Measurements from ENCODE around the gene COL23A1.

DNA sequence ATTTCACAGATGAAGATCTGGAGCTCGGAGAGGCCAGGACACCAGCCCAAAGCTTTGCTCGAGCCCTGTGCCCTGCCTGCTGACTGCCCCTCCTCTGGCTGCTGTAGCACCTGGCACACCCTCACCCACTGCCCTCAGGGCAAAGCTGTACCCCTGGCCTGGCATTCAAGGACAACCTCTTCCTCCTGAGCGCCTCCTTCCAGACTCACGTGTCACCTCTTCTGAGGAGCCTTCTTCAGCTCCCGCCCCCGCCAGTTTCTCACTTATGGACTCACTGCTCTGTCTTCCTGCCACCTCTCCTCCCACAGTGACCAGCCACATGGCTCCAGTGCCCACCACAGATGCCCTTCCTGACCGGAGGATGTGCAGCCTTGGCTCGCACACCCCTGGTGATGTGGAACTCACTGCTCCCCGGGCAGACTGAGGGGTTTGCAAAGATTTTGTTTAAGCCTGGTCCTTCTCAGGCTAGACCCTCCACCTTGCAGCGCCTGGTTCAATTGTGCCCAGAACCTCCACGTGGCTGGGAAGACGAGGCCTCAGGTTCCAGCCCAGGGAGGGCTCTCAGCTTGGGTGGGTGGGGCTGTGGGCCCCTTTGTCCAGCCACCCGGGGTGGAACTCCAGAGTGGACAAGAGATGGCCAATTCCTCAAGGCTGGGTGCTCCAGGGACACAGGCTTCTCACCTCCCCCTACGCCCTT lies 311.0 kb downstream of the COL23A1 start:
- no peak for TF ChIP-seq CTCF (IDR thresholded peaks at IDR 0.05)
- no peak for TF ChIP-seq POLR2A (IDR thresholded peaks at IDR 0.05)
- TF ChIP-seq EP300 (IDR thresholded peaks at IDR 0.05) = no peak

Measured in tibial nerve (tissue), 4 donors.